ENCODE results near the gene MYO3B.

The MYO3B gene

GRCh38 chr2:170291474-170291873 is 113.5 kb downstream of the MYO3B start:
- Histone ChIP-seq H3K23ac (ENCODE audit: low read length) (no peak overlapping the region), H3K27me3 (ENCODE audit: insufficient read depth, low read length, poor library complexity) (no peaks in the 10 kb centered on the region), H3K79me1 (ENCODE audit: low read length) (no peaks in the 10 kb centered on the region), H2AK5ac (ENCODE audit: low read length) (no peak overlapping the region), H3K4ac (ENCODE audit: low read depth, low read length) (no peak overlapping the region), H2BK5ac (ENCODE audit: low read length) (no peak overlapping the region), H2BK15ac (replicated peaks; ENCODE audit: low read depth) (no peak overlapping the region), H3K18ac (ENCODE audit: low read length) (no peak overlapping the region), H3K36me3 (ENCODE audit: control insufficient read depth, insufficient read depth, low read length) (no peaks in the 10 kb centered on the region), H3K27ac (ENCODE audit: low read depth, low read length) (no peak overlapping the region), H3K79me2 (ENCODE audit: control insufficient read depth, insufficient read depth, low read length) (no peaks in the 10 kb centered on the region), H4K5ac (ENCODE audit: low read length) (no peak overlapping the region), H3K4me2 (ENCODE audit: low read length) (no peak overlapping the region), H3K9ac (ENCODE audit: low read length) (no peak overlapping the region), H3K4me1 (ENCODE audit: control insufficient read depth, low read depth, low read length) (no peaks in the 10 kb centered on the region), H4K8ac (ENCODE audit: low read depth, low read length) (no peak overlapping the region), H3K56ac (ENCODE audit: low read length) (no peak overlapping the region), H3K4me3 (ENCODE audit: low read length) (no peak overlapping the region), H2BK120ac (ENCODE audit: low read depth, low read length) (no peak overlapping the region)
- WGBS (ENCODE audit: extremely low coverage, insufficient coverage, low lambda C conversion rate): no CpG with 5 or more reads among the region's 1 CpG
- no peak for DNase-seq

- Histone ChIP-seq H2AK5ac (ENCODE audit: low read length) (no peak overlapping the region), H3K27me3 (ENCODE audit: insufficient read depth, low read length, poor library complexity) (no peaks in the 10 kb centered on the region), H3K36me3 (ENCODE audit: control insufficient read depth, insufficient read depth, low read length) (no peaks in the 10 kb centered on the region), H3K4ac (ENCODE audit: low read depth, low read length) (no peak overlapping the region), H2BK15ac (replicated peaks; ENCODE audit: low read depth) (no peak overlapping the region), H3K56ac (ENCODE audit: low read length) (no peak overlapping the region), H3K18ac (ENCODE audit: low read length) (no peak overlapping the region), H4K5ac (ENCODE audit: low read length) (no peak overlapping the region), H3K4me2 (ENCODE audit: low read length) (no peak overlapping the region), H3K27ac (ENCODE audit: low read depth, low read length) (no peak overlapping the region), H2BK5ac (ENCODE audit: low read length) (no peak overlapping the region), H4K8ac (ENCODE audit: low read depth, low read length) (no peak overlapping the region), H3K79me2 (ENCODE audit: control insufficient read depth, insufficient read depth, low read length) (no peaks in the 10 kb centered on the region), H3K4me1 (ENCODE audit: control insufficient read depth, low read depth, low read length) (no peaks in the 10 kb centered on the region), H3K79me1 (ENCODE audit: low read length) (no peaks in the 10 kb centered on the region), H3K23ac (ENCODE audit: low read length) (no peak overlapping the region), H2BK120ac (ENCODE audit: low read depth, low read length) (no peak overlapping the region), H3K4me3 (ENCODE audit: low read length) (no peak overlapping the region), H3K9ac (ENCODE audit: low read length) (no peak overlapping the region)
- peak; percentile 27 for DNase-seq
- no CpG with 5 or more reads among the region's 3 CpGs for WGBS (ENCODE audit: extremely low coverage, insufficient coverage, low lambda C conversion rate)
Measured at GRCh38 chr2:170292415-170292814, 114.5 kb downstream of the MYO3B start.

- no peak overlapping the region for H3K4me3 ChIP-seq (ENCODE audit: low read length)
- no peaks in the 10 kb centered on the region for H3K36me3 ChIP-seq (ENCODE audit: control insufficient read depth, insufficient read depth, low read length)
- no peak overlapping the region for H3K4ac ChIP-seq (ENCODE audit: low read depth, low read length)
- H3K27me3 ChIP-seq (ENCODE audit: insufficient read depth, low read length, poor library complexity): no peaks in the 10 kb centered on the region
- no CpG with 5 or more reads among the region's 3 CpGs for WGBS (ENCODE audit: extremely low coverage, insufficient coverage, low lambda C conversion rate)
- H4K8ac ChIP-seq (ENCODE audit: low read depth, low read length): no peak overlapping the region
- no peak overlapping the region for H3K27ac ChIP-seq (ENCODE audit: low read depth, low read length)
- H2BK120ac ChIP-seq (ENCODE audit: low read depth, low read length): no peak overlapping the region
- no peak overlapping the region for H2BK15ac ChIP-seq (replicated peaks; ENCODE audit: low read depth)
- H3K9ac ChIP-seq (ENCODE audit: low read length): no peak overlapping the region
- no peak overlapping the region for H2AK5ac ChIP-seq (ENCODE audit: low read length)
- H3K18ac ChIP-seq (ENCODE audit: low read length): no peak overlapping the region
- H3K56ac ChIP-seq (ENCODE audit: low read length): no peak overlapping the region
- H3K4me2 ChIP-seq (ENCODE audit: low read length): no peak overlapping the region
- no peak overlapping the region for H3K23ac ChIP-seq (ENCODE audit: low read length)
- no peak overlapping the region for H4K5ac ChIP-seq (ENCODE audit: low read length)
- H2BK5ac ChIP-seq (ENCODE audit: low read length): no peak overlapping the region
- no peaks in the 10 kb centered on the region for H3K79me1 ChIP-seq (ENCODE audit: low read length)
- H3K79me2 ChIP-seq (ENCODE audit: control insufficient read depth, insufficient read depth, low read length): no peaks in the 10 kb centered on the region
- H3K4me1 ChIP-seq (ENCODE audit: control insufficient read depth, low read depth, low read length): no peaks in the 10 kb centered on the region
- no peak for DNase-seq
Measured at GRCh38 chr2:170297496-170297895, 119.5 kb downstream of the MYO3B start.

GRCh38 chr2:170298115-170298514 is 120.2 kb downstream of the MYO3B start:
- Histone ChIP-seq H3K36me3 (ENCODE audit: control insufficient read depth, insufficient read depth, low read length) (no peaks in the 10 kb centered on the region), H3K9ac (ENCODE audit: low read length) (no peak overlapping the region), H4K8ac (ENCODE audit: low read depth, low read length) (no peak overlapping the region), H3K56ac (ENCODE audit: low read length) (no peak overlapping the region), H3K4me1 (ENCODE audit: control insufficient read depth, low read depth, low read length) (no peaks in the 10 kb centered on the region), H2AK5ac (ENCODE audit: low read length) (no peak overlapping the region), H2BK5ac (ENCODE audit: low read length) (no peak overlapping the region), H3K27ac (ENCODE audit: low read depth, low read length) (no peak overlapping the region), H2BK120ac (ENCODE audit: low read depth, low read length) (no peak overlapping the region), H3K79me1 (ENCODE audit: low read length) (no peaks in the 10 kb centered on the region), H3K4me3 (ENCODE audit: low read length) (no peak overlapping the region), H3K79me2 (ENCODE audit: control insufficient read depth, insufficient read depth, low read length) (no peaks in the 10 kb centered on the region), H3K4me2 (ENCODE audit: low read length) (no peak overlapping the region), H3K23ac (ENCODE audit: low read length) (no peak overlapping the region), H4K5ac (ENCODE audit: low read length) (no peak overlapping the region), H3K27me3 (ENCODE audit: insufficient read depth, low read length, poor library complexity) (no peaks in the 10 kb centered on the region), H3K4ac (ENCODE audit: low read depth, low read length) (no peak overlapping the region), H2BK15ac (replicated peaks; ENCODE audit: low read depth) (no peak overlapping the region), H3K18ac (ENCODE audit: low read length) (no peak overlapping the region)
- DNase-seq: no peak
- no CpG with 5 or more reads among the region's 1 CpG for WGBS (ENCODE audit: extremely low coverage, insufficient coverage, low lambda C conversion rate)

- H3K23ac ChIP-seq (ENCODE audit: low read length): no peak overlapping the region
- H3K27ac ChIP-seq (ENCODE audit: low read depth, low read length): no peak overlapping the region
- H3K9ac ChIP-seq (ENCODE audit: low read length): no peak overlapping the region
- H4K8ac ChIP-seq (ENCODE audit: low read depth, low read length): no peak overlapping the region
- no peak overlapping the region for H2BK15ac ChIP-seq (replicated peaks; ENCODE audit: low read depth)
- no peaks in the 10 kb centered on the region for H3K79me1 ChIP-seq (ENCODE audit: low read length)
- H3K18ac ChIP-seq (ENCODE audit: low read length): no peak overlapping the region
- H2AK5ac ChIP-seq (ENCODE audit: low read length): no peak overlapping the region
- no peak for DNase-seq
- H3K4ac ChIP-seq (ENCODE audit: low read depth, low read length): no peak overlapping the region
- H3K56ac ChIP-seq (ENCODE audit: low read length): no peak overlapping the region
- no peaks in the 10 kb centered on the region for H3K79me2 ChIP-seq (ENCODE audit: control insufficient read depth, insufficient read depth, low read length)
- no peak overlapping the region for H3K4me3 ChIP-seq (ENCODE audit: low read length)
- no peak overlapping the region for H4K5ac ChIP-seq (ENCODE audit: low read length)
- no peak overlapping the region for H3K4me2 ChIP-seq (ENCODE audit: low read length)
- H3K27me3 ChIP-seq (ENCODE audit: insufficient read depth, low read length, poor library complexity): no peaks in the 10 kb centered on the region
- no peaks in the 10 kb centered on the region for H3K4me1 ChIP-seq (ENCODE audit: control insufficient read depth, low read depth, low read length)
- H2BK5ac ChIP-seq (ENCODE audit: low read length): no peak overlapping the region
- H3K36me3 ChIP-seq (ENCODE audit: control insufficient read depth, insufficient read depth, low read length): no peaks in the 10 kb centered on the region
- H2BK120ac ChIP-seq (ENCODE audit: low read depth, low read length): no peak overlapping the region
Measured at GRCh38 chr2:170298861-170299429, 121.0 kb downstream of the MYO3B start.

GRCh38 chr2:170300993-170301392 is 123.0 kb downstream of the MYO3B start:
- no peaks in the 10 kb centered on the region for H3K36me3 ChIP-seq (ENCODE audit: control insufficient read depth, insufficient read depth, low read length)
- no peak overlapping the region for H3K4me2 ChIP-seq (ENCODE audit: low read length)
- H3K79me2 ChIP-seq (ENCODE audit: control insufficient read depth, insufficient read depth, low read length): no peaks in the 10 kb centered on the region
- no peaks in the 10 kb centered on the region for H3K79me1 ChIP-seq (ENCODE audit: low read length)
- no peak overlapping the region for H3K4me3 ChIP-seq (ENCODE audit: low read length)
- no peak overlapping the region for H2BK15ac ChIP-seq (replicated peaks; ENCODE audit: low read depth)
- DNase-seq: no peak
- H2AK5ac ChIP-seq (ENCODE audit: low read length): no peak overlapping the region
- H4K5ac ChIP-seq (ENCODE audit: low read length): no peak overlapping the region
- WGBS (ENCODE audit: extremely low coverage, insufficient coverage, low lambda C conversion rate): no CpG with 5 or more reads among the region's 1 CpG
- H3K18ac ChIP-seq (ENCODE audit: low read length): no peak overlapping the region
- no peaks in the 10 kb centered on the region for H3K4me1 ChIP-seq (ENCODE audit: control insufficient read depth, low read depth, low read length)
- H3K27ac ChIP-seq (ENCODE audit: low read depth, low read length): no peak overlapping the region
- no peak overlapping the region for H2BK5ac ChIP-seq (ENCODE audit: low read length)
- no peaks in the 10 kb centered on the region for H3K27me3 ChIP-seq (ENCODE audit: insufficient read depth, low read length, poor library complexity)
- no peak overlapping the region for H3K56ac ChIP-seq (ENCODE audit: low read length)
- no peak overlapping the region for H2BK120ac ChIP-seq (ENCODE audit: low read depth, low read length)
- no peak overlapping the region for H3K23ac ChIP-seq (ENCODE audit: low read length)
- no peak overlapping the region for H3K9ac ChIP-seq (ENCODE audit: low read length)
- H3K4ac ChIP-seq (ENCODE audit: low read depth, low read length): no peak overlapping the region
- H4K8ac ChIP-seq (ENCODE audit: low read depth, low read length): no peak overlapping the region
